KMS-11 (cell line): ENCODE results near the gene OTUB1.
"Not testable (repeated sequence)": the region's sequence is repeated elsewhere in the genome, so short reads cannot be mapped to it uniquely, and the experiment has no call there.

Experiments used
- H2AFZ ChIP-seq: fragments of 200-600 bp; sonication (generic); 2 replicates; pipeline ENCODE4 v1.6.1; 2016; ENCODE audit warnings: antibody characterized with exemption, mixed run types, low read depth
- H3K27ac ChIP-seq: fragments of 200-600 bp; sonication (generic); 2 replicates; pipeline ENCODE4 v1.6.1; 2016; ENCODE audit warnings: mild to moderate bottlenecking, mixed run types
- H3K27me3 ChIP-seq: fragments of 200-600 bp; sonication (generic); 2 replicates; pipeline ENCODE4 v1.6.1; 2017; ENCODE audit warnings: mild to moderate bottlenecking, low read depth, mixed run types, moderate library complexity; ENCODE audit not compliant: insufficient read depth
- H3K36me3 ChIP-seq: fragments of 200-600 bp; sonication (generic); 2 replicates; pipeline ENCODE4 v1.6.1; 2017; ENCODE audit warnings: mild to moderate bottlenecking, mixed run types; ENCODE audit not compliant: insufficient read depth
- H3K4me1 ChIP-seq: fragments of 200-600 bp; sonication (generic); 2 replicates; pipeline ENCODE4 v1.6.1; 2016; ENCODE audit warnings: mild to moderate bottlenecking, low read depth, mixed run types; ENCODE audit not compliant: poor library complexity, severe bottlenecking
- H3K4me2 ChIP-seq: fragments of 200-600 bp; sonication (generic); 2 replicates; pipeline ENCODE4 v1.7.0; 2016; ENCODE audit warnings: mild to moderate bottlenecking, mixed run types
- H3K4me3 ChIP-seq: fragments of 200-600 bp; sonication (generic); IDR thresholded peaks from 2 replicates; pipeline ENCODE4 v1.6.1; 2017; ENCODE audit warnings: low read depth, low read length, mixed read lengths; ENCODE audit not compliant: insufficient read depth
- H3K79me2 ChIP-seq: fragments of 200-600 bp; sonication (generic); 2 replicates; pipeline ENCODE4 v1.6.1; 2016; ENCODE audit warnings: low read depth, mixed run types; ENCODE audit not compliant: insufficient read depth
- H3K9ac ChIP-seq: fragments of 200-600 bp; sonication (generic); 2 replicates; pipeline ENCODE4 v1.6.1; 2016; ENCODE audit warnings: mild to moderate bottlenecking, mixed run types
- H4K20me1 ChIP-seq: fragments of 200-600 bp; sonication (generic); 2 replicates; pipeline ENCODE4 v1.6.1; 2016; ENCODE audit warnings: mild to moderate bottlenecking, mixed run types; ENCODE audit not compliant: insufficient read depth
- CTCF ChIP-seq: fragments of 200-600 bp; sonication (generic); conservative IDR thresholded peaks from 2 replicates; pipeline ENCODE4 v1.6.1; 2017; ENCODE audit warnings: low read depth, mild to moderate bottlenecking, antibody characterized with exemption, low read length, moderate library complexity, mixed read lengths

The OTUB1 gene

GRCh38 chr11:63958008-63958407 is 28.2 kb upstream of the OTUB1 start:
- Histone ChIP-seq H3K4me2 (no peak overlapping the region), H4K20me1 (no peaks in the 10 kb centered on the region), H3K4me1 (peaks cover 15% of the 10 kb centered on the region), H3K9ac (no peak overlapping the region), H3K27ac (no peak overlapping the region), H2AFZ (no peak overlapping the region), H3K27me3 (no peaks in the 10 kb centered on the region), H3K4me3 (no peak overlapping the region), H3K79me2 (no peaks in the 10 kb centered on the region), H3K36me3 (no peaks in the 10 kb centered on the region)
- TF ChIP-seq CTCF, result no peak

GRCh38 chr11:63961608-63962412 is 24.4 kb upstream of the OTUB1 start:
- Histone ChIP-seq H4K20me1 (no peaks in the 10 kb centered on the region), H2AFZ (no peak overlapping the region), H3K27me3 (no peaks in the 10 kb centered on the region), H3K27ac (no peak overlapping the region), H3K79me2 (no peaks in the 10 kb centered on the region), H3K4me2 (no peak overlapping the region), H3K4me1 (peaks cover 15% of the 10 kb centered on the region), H3K36me3 (no peaks in the 10 kb centered on the region), H3K9ac (no peak overlapping the region), H3K4me3 (no peak overlapping the region)
- TF ChIP-seq CTCF, result no peak

- not testable (repeated sequence) for H3K79me2 ChIP-seq, H3K36me3 ChIP-seq, H3K27ac ChIP-seq, H3K27me3 ChIP-seq, H2AFZ ChIP-seq, H3K4me3 ChIP-seq, H4K20me1 ChIP-seq, H3K4me2 ChIP-seq, H3K9ac ChIP-seq
- H3K4me1 ChIP-seq, result peaks cover 15% of the 10 kb centered on the region
Observed at GRCh38 chr11:63963895-63964294, 22.3 kb upstream of the OTUB1 start.

GRCh38 chr11:63966444-63966843 is 19.8 kb upstream of the OTUB1 start:
- H3K36me3 ChIP-seq, result no peaks in the 10 kb centered on the region
- H3K4me3 ChIP-seq, result no peak overlapping the region
- no peak overlapping the region for H3K4me2 ChIP-seq
- no peak for TF ChIP-seq CTCF
- no peak overlapping the region for H2AFZ ChIP-seq
- no peaks in the 10 kb centered on the region for H3K27me3 ChIP-seq
- no peak overlapping the region for H3K9ac ChIP-seq
- no peaks in the 10 kb centered on the region for H4K20me1 ChIP-seq
- no peak overlapping the region for H3K27ac ChIP-seq
- no peaks in the 10 kb centered on the region for H3K79me2 ChIP-seq
- peaks cover 6% of the 10 kb centered on the region for H3K4me1 ChIP-seq

DNA sequence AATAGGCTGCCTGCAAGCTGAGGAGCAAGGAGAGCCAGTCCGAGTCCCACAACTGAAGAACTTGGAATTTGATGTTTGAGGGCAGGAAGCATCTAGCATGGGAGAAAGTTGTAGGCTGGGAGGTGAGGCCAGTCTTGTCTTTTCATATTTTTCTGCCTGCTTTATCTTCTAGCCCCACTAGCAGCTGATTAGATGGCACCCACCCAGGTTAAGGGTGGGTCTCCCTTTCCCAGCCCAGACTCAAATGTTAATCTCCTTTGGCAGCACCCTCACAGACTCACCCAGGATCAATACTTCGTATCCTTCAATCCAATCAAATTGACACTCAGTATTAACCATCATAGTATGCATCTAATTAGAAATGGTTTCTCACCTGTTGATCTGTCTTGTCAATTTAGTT is 16.8 kb upstream of the OTUB1 start:
- Histone ChIP-seq H4K20me1 (no peaks in the 10 kb centered on the region), H3K36me3 (no peaks in the 10 kb centered on the region), H3K79me2 (peaks cover under 1% of the 10 kb centered on the region; the same call in 1 of the 2 replicates), H3K4me3 (no peak overlapping the region), H3K27me3 (no peaks in the 10 kb centered on the region), H3K4me2 (no peak overlapping the region), H3K9ac (no peak overlapping the region), H3K27ac (no peak overlapping the region), H3K4me1 (no peaks in the 10 kb centered on the region), H2AFZ (no peak overlapping the region)
- no peak for TF ChIP-seq CTCF
